SK-N-SH (cell line): ENCODE results near the gene TP53BP1. TPM values are rescaled to one million over a fixed set of nuclear protein-coding genes. Genes with fewer than 3 reads are reported as not detected.

Experiments
- CTCF ChIA-PET: fragments of 300-600, 350-600 bp; formaldehyde crosslinking; extraction: SDS; loops from one replicate; lab custom pipeline; 2021; lab: Yijun Ruan, JAX
- POLR2A ChIA-PET: fragments of 350-600 bp; sonication (Branson Sonifier 250); formaldehyde crosslinking; extraction: SDS; loops from one replicate; lab custom pipeline; 2020; ENCODE audit warnings: antibody characterized with exemption, inconsistent platforms; lab: Yijun Ruan, JAX
- DNase-seq: peaks from one replicate; pipeline ENCODE4 v3.0.0; 2012
- H2AFZ ChIP-seq: fragments of 200-600 bp; sonication (generic); 2 replicates; pipeline ENCODE4 v1.8.1; 2016; ENCODE audit warnings: antibody characterized with exemption, mild to moderate bottlenecking, low read depth
- H3F3A ChIP-seq: fragments of 200-600 bp; sonication (generic); replicated peaks from 2 replicates; pipeline ENCODE3; 2016; ENCODE audit warnings: antibody characterized with exemption, mild to moderate bottlenecking; ENCODE audit not compliant: insufficient read depth
- H3K27ac ChIP-seq, 2 experiments: fragments of 200-500 bp in 1 of 2; fragments of 200-600 bp in 1 of 2; sonication (Bioruptor generic) in 1 of 2; sonication (generic), shearing (Covaris generic) in 1 of 2; 2 replicates each; pipeline versions ENCODE4 v1.5.1 to v1.6.1; 2014 to 2016; ENCODE audit warnings: low read depth in 2 of 2, inconsistent platforms in 1 of 2, low read length in 1 of 2, mild to moderate bottlenecking in 1 of 2, mixed read lengths in 1 of 2
- H3K27me3 ChIP-seq: fragments of 200-600 bp; sonication (generic), shearing (Covaris generic); 2 replicates; pipeline ENCODE4 v1.6.1; 2016; ENCODE audit warnings: mixed run types; ENCODE audit not compliant: insufficient read depth
- H3K36me3 ChIP-seq, 2 experiments: fragments of 200-500 bp in 1 of 2; fragments of 200-600 bp in 1 of 2; sonication (Bioruptor generic) in 1 of 2; sonication (generic) in 1 of 2; replicated peaks in 1 of 2; 2 replicates each; pipeline versions ENCODE3 to v1.5.1; 2014 to 2016; ENCODE audit warnings: low read length in 1 of 2, mild to moderate bottlenecking in 1 of 2; ENCODE audit not compliant: insufficient read depth in 2 of 2, control insufficient read depth in 1 of 2
- H3K4me1 ChIP-seq, 2 experiments: fragments of 200-500 bp in 1 of 2; fragments of 200-600 bp in 1 of 2; sonication (Bioruptor generic) in 1 of 2; sonication (generic), shearing (Covaris generic) in 1 of 2; 2 replicates each; pipeline versions ENCODE4 v1.5.1 to v1.6.1; 2014 to 2016; ENCODE audit warnings: low read depth in 1 of 2, low read length in 1 of 2, mixed run types in 1 of 2; ENCODE audit not compliant: insufficient read depth in 2 of 2, control insufficient read depth in 1 of 2
- H3K4me2 ChIP-seq: fragments of 200-600 bp; sonication (generic), shearing (Covaris generic); 2 replicates; pipeline ENCODE4 v1.6.1; 2017; ENCODE audit warnings: mixed run types
- H3K4me3 ChIP-seq, 2 experiments: fragments of 200-500 bp in 1 of 2; fragments of 200-600 bp in 1 of 2; sonication (Bioruptor generic) in 1 of 2; sonication (generic), shearing (Covaris generic) in 1 of 2; 2 replicates each; pipeline versions ENCODE4 v1.5.1 to v1.8.1; 2014 to 2016; ENCODE audit warnings: low read depth in 2 of 2, inconsistent platforms in 1 of 2, low read length in 1 of 2, mild to moderate bottlenecking in 1 of 2, mixed read lengths in 1 of 2, moderate library complexity in 1 of 2
- H3K79me2 ChIP-seq: fragments of 200-600 bp; sonication (generic); 2 replicates; pipeline ENCODE4 v1.8.1; 2017; ENCODE audit warnings: mild to moderate bottlenecking; ENCODE audit not compliant: insufficient read depth
- H3K9ac ChIP-seq: fragments of 200-600 bp; sonication (generic); 2 replicates; pipeline ENCODE4 v1.6.1; 2017; ENCODE audit warnings: mixed run types
- H3K9me2 ChIP-seq: fragments of 200-600 bp; sonication (generic); 2 replicates; pipeline ENCODE4 v1.6.1; 2017; ENCODE audit warnings: mixed run types
- H3K9me3 ChIP-seq: fragments of 200-600 bp; sonication (generic); 2 replicates; pipeline ENCODE4 v1.6.1; 2017; ENCODE audit warnings: mixed run types, mild to moderate bottlenecking, moderate library complexity
- H4K20me1 ChIP-seq: fragments of 200-600 bp; sonication (generic); 2 replicates; pipeline ENCODE4 v1.6.1; 2017; ENCODE audit warnings: mild to moderate bottlenecking, mixed run types; ENCODE audit not compliant: insufficient read depth
- ELF1 ChIP-seq: IDR thresholded peaks from 2 replicates; pipeline ENCODE4 v1.4.0; 2012
- EP300 ChIP-seq, 2 experiments: IDR thresholded peaks; 2 replicates each; pipeline versions ENCODE4 v1.4.0 to v1.6.1; 2012; ENCODE audit warnings: borderline replicate concordance in 1 of 2, low read depth in 1 of 2, low read length in 1 of 2
- FOSL2 ChIP-seq: IDR thresholded peaks from 2 replicates; pipeline ENCODE4 v1.4.0; 2012; ENCODE audit warnings: low read depth, mild to moderate bottlenecking, moderate library complexity, borderline replicate concordance
- FOXJ3 ChIP-seq: sonication (generic); formaldehyde crosslinking; IDR thresholded peaks from 2 replicates; pipeline ENCODE4 v1.5.1; 2020; ENCODE audit warnings: mild to moderate bottlenecking, missing genetic modification reagents
- GABPA ChIP-seq: IDR thresholded peaks from 2 replicates; pipeline ENCODE4 v1.4.0; 2012; ENCODE audit warnings: low read depth, mild to moderate bottlenecking
- GATA2 ChIP-seq: sonication (generic); formaldehyde crosslinking; IDR thresholded peaks from 2 replicates; pipeline ENCODE4 v1.5.0; 2020; ENCODE audit warnings: mild to moderate bottlenecking, missing genetic modification reagents
- MEF2A ChIP-seq: IDR thresholded peaks from 2 replicates; pipeline ENCODE4 v1.4.0; 2012; ENCODE audit warnings: low read depth, borderline replicate concordance
- MXI1 ChIP-seq: IDR thresholded peaks from 2 replicates; pipeline ENCODE4 v1.6.1; 2012; ENCODE audit warnings: mild to moderate bottlenecking, low read depth, low read length, improper control_type of control experiment
- NFIC ChIP-seq: IDR thresholded peaks from 2 replicates; pipeline ENCODE4 v1.4.0; 2012; ENCODE audit warnings: borderline replicate concordance
- NRF1 ChIP-seq: IDR thresholded peaks from 2 replicates; pipeline ENCODE4 v1.6.1; 2012; ENCODE audit warnings: low read depth, mild to moderate bottlenecking, low read length
- RCOR1 ChIP-seq: fragments of 150-350 bp; IDR thresholded peaks from 2 replicates; pipeline ENCODE4 v1.6.1; 2017; ENCODE audit warnings: antibody characterized with exemption, low read length
- RFX5 ChIP-seq: IDR thresholded peaks from 2 replicates; pipeline ENCODE4 v1.6.1; 2012; ENCODE audit warnings: mild to moderate bottlenecking, improper control_type of control experiment, low read length
- RXRA ChIP-seq: IDR thresholded peaks from 2 replicates; pipeline ENCODE4 v1.4.0; 2012; ENCODE audit warnings: low read depth, mild to moderate bottlenecking, borderline replicate concordance
- SIN3A ChIP-seq: IDR thresholded peaks from 2 replicates; pipeline ENCODE4 v1.6.1; 2012; ENCODE audit warnings: low read depth, mild to moderate bottlenecking, low read length, moderate library complexity, borderline replicate concordance
- SMC3 ChIP-seq: IDR thresholded peaks from 2 replicates; pipeline ENCODE4 v1.6.1; 2012; ENCODE audit warnings: low read depth, low read length, improper control_type of control experiment
- TEAD4 ChIP-seq: IDR thresholded peaks from 2 replicates; pipeline ENCODE4 v1.4.0; 2012; ENCODE audit warnings: mild to moderate bottlenecking, borderline replicate concordance; ENCODE audit not compliant: insufficient read depth
- WGBS: methylation state at CpG from one replicate; pipeline ENCODE4 v1.1.6; 2017; ENCODE audit warnings: low lambda C conversion rate; 5-methylcytosine and 5-hydroxymethylcytosine counted together
- polyA plus RNA-seq, 3 experiments: library from polyadenylated mRNA; depleted of rRNA; stranded (reverse); fragments of >200 nt; gene quantifications; 2 replicates each; pipeline ENCODE4 v1.2.3, GENCODE V29; 2012
- TF ChIP-seq, protein P1 (sequence below): IDR thresholded peaks from 2 replicates; pipeline ENCODE4 v1.6.1; 2012; ENCODE audit warnings: mild to moderate bottlenecking, low read depth, low read length, moderate library complexity
- TF ChIP-seq, protein P2 (sequence below): fragments of 200-600 bp; sonication (generic); IDR thresholded peaks from 2 replicates; pipeline ENCODE4 v1.6.1; 2017; ENCODE audit warnings: antibody characterized with exemption, mild to moderate bottlenecking, moderate library complexity
- TF ChIP-seq, protein P3 (sequence below): fragments of 150-350 bp; IDR thresholded peaks from 2 replicates; pipeline ENCODE4 v1.6.1; 2016; ENCODE audit warnings: mild to moderate bottlenecking, low read depth, low read length

TP53BP1 gene
- polyA plus RNA-seq, 1 of the 3 experiments (the other 2 are of a cell fraction) = 27.1 TPM

DNA sequence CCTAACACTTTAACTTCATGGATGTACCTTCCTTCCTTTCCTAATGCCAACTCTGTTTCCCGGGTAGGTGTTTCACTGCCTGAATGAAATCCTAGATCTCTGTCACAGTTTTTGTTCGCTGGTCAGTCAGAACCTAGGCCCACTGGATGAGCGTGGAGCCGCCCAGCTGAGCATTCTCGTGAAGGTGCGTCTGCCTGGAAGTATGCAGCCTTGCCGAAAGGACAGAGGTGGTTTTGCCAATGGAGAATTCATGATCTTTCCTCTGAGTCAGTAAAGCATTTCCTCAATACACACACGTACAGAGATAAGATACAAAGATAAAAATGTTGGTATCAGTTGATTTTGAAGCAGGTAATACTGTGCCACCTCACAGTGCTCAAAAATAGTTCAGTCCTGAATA lies 89.3 kb downstream of the TP53BP1 start:
- CTCF ChIA-PET = interaction anchor here (0.9 to 1.2 kb wide), 2 partner anchors 28 to 111 kb away, joined by 3 to 4 read pairs; no protein-coding TSS in a partner anchor

DNA sequence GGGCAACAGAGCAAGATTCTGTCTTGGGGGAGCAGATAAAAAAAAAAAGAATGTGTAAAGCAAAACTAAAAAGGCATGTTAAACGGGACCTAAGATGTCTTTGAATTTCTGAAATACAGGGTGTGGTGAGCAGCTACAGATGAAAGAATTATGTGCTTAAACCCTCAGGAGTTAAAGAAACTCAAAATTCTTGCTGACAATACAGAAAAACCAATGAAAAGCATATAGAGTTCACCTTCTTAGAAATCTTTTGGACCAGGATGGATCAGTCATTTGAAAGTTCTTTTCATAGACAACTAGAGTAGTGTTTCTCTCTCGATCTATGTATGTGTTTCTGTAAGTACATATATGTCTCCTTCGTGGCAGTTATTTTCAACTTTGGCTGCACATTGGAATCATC lies 90.7 kb downstream of the TP53BP1 start:
- Histone ChIP-seq H4K20me1 (no peaks in the 10 kb centered on the region; the same call in 1 of the 2 replicates), H3K9me3 (no peaks in the 10 kb centered on the region), H3K4me2 (no peak overlapping the region), H2AFZ (no peak overlapping the region), H3K9ac (no peak overlapping the region), H3K27me3 (no peaks in the 10 kb centered on the region), H3K9me2 (no peaks in the 10 kb centered on the region), H3K4me1 (peaks cover 0 to 14% of the 10 kb centered on the region in 2 experiments; a peak in 2 of 4 replicates), H3K27ac (no peak overlapping the region), H3K36me3 (peaks cover 71 to 81% of the 10 kb centered on the region in 2 experiments), H3K4me3 (no peak overlapping the region), H3K79me2 (no peaks in the 10 kb centered on the region), H3F3A (peaks cover 14% of the 10 kb centered on the region)
- CTCF ChIA-PET = no interaction called here
- no peak for DNase-seq
- POLR2A ChIA-PET = interaction anchor here (1.1 kb wide), 1 partner anchor 73 kb away, joined by 3 read pairs; no protein-coding TSS in a partner anchor
- 95% methylated on average over 3 of the region's 3 CpGs for WGBS
- TF ChIP-seq EP300 (IDR thresholded peaks at IDR 0.05; ENCODE audit: borderline replicate concordance in 1 of 2, low read depth in 1 of 2, low read length in 1 of 2) (no peak), NFIC (no peak), RXRA (no peak), MEF2A (no peak), GATA2 (CRISPR knock-in tag) (no peak), MXI1 (no peak), FOSL2 (no peak), SIN3A (no peak), FOXJ3 (CRISPR knock-in tag) (no peak), NRF1 (no peak), GABPA (no peak), ELF1 (no peak)
- TF ChIP-seq, protein P1, sequence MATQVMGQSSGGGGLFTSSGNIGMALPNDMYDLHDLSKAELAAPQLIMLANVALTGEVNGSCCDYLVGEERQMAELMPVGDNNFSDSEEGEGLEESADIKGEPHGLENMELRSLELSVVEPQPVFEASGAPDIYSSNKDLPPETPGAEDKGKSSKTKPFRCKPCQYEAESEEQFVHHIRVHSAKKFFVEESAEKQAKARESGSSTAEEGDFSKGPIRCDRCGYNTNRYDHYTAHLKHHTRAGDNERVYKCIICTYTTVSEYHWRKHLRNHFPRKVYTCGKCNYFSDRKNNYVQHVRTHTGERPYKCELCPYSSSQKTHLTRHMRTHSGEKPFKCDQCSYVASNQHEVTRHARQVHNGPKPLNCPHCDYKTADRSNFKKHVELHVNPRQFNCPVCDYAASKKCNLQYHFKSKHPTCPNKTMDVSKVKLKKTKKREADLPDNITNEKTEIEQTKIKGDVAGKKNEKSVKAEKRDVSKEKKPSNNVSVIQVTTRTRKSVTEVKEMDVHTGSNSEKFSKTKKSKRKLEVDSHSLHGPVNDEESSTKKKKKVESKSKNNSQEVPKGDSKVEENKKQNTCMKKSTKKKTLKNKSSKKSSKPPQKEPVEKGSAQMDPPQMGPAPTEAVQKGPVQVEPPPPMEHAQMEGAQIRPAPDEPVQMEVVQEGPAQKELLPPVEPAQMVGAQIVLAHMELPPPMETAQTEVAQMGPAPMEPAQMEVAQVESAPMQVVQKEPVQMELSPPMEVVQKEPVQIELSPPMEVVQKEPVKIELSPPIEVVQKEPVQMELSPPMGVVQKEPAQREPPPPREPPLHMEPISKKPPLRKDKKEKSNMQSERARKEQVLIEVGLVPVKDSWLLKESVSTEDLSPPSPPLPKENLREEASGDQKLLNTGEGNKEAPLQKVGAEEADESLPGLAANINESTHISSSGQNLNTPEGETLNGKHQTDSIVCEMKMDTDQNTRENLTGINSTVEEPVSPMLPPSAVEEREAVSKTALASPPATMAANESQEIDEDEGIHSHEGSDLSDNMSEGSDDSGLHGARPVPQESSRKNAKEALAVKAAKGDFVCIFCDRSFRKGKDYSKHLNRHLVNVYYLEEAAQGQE = no peak

More for the DNA sequence above, 89.3 kb downstream of the TP53BP1 start:
- Histone ChIP-seq H3K4me3 (no peak overlapping the region), H3F3A (peaks cover 15% of the 10 kb centered on the region), H3K36me3 (peaks cover 74 to 86% of the 10 kb centered on the region in 2 experiments), H3K27ac (no peak overlapping the region), H3K27me3 (no peaks in the 10 kb centered on the region), H3K9ac (no peak overlapping the region), H3K4me1 (peaks cover 0 to 16% of the 10 kb centered on the region in 2 experiments; a peak in 2 of 4 replicates), H3K9me3 (no peaks in the 10 kb centered on the region), H4K20me1 (no peaks in the 10 kb centered on the region; the same call in 1 of the 2 replicates), H3K4me2 (no peak overlapping the region), H2AFZ (no peak overlapping the region), H3K79me2 (no peaks in the 10 kb centered on the region), H3K9me2 (no peaks in the 10 kb centered on the region)
- no peak for DNase-seq
- 92% methylated on average over 8 of the region's 8 CpGs for WGBS
- POLR2A ChIA-PET = interaction anchor here (1.6 kb wide), 1 partner anchor 33 kb away, joined by 3 read pairs; the partner anchor contains the start of genes TUBGCP4 and ZSCAN29
- TF ChIP-seq RFX5 (no peak), MEF2A (no peak), TEAD4 (no peak), RXRA (no peak), SMC3 (no peak), NFIC (no peak), FOSL2 (no peak), RCOR1 (no peak), GABPA (no peak), FOXJ3 (CRISPR knock-in tag) (no peak)
- TF ChIP-seq, protein P2, sequence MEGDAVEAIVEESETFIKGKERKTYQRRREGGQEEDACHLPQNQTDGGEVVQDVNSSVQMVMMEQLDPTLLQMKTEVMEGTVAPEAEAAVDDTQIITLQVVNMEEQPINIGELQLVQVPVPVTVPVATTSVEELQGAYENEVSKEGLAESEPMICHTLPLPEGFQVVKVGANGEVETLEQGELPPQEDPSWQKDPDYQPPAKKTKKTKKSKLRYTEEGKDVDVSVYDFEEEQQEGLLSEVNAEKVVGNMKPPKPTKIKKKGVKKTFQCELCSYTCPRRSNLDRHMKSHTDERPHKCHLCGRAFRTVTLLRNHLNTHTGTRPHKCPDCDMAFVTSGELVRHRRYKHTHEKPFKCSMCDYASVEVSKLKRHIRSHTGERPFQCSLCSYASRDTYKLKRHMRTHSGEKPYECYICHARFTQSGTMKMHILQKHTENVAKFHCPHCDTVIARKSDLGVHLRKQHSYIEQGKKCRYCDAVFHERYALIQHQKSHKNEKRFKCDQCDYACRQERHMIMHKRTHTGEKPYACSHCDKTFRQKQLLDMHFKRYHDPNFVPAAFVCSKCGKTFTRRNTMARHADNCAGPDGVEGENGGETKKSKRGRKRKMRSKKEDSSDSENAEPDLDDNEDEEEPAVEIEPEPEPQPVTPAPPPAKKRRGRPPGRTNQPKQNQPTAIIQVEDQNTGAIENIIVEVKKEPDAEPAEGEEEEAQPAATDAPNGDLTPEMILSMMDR = no peak
- TF ChIP-seq, protein P3, sequence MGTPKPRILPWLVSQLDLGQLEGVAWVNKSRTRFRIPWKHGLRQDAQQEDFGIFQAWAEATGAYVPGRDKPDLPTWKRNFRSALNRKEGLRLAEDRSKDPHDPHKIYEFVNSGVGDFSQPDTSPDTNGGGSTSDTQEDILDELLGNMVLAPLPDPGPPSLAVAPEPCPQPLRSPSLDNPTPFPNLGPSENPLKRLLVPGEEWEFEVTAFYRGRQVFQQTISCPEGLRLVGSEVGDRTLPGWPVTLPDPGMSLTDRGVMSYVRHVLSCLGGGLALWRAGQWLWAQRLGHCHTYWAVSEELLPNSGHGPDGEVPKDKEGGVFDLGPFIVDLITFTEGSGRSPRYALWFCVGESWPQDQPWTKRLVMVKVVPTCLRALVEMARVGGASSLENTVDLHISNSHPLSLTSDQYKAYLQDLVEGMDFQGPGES = no peak
